ENCODE results near the gene STRN.

GRCh38 chr2:36941867-36942266, 24.5 kb downstream of the STRN start:
- TF ChIP-seq CTCF (conservative IDR thresholded peaks at IDR 0.05; ENCODE audit: low read length): no peak
- no peak for TF ChIP-seq EZH2phosphoT487 (IDR thresholded peaks at IDR 0.05; ENCODE audit: borderline replicate concordance, low read depth, low read length)
